Measurements from ENCODE around the gene SAP30. TPM values are rescaled to one million over a fixed set of nuclear protein-coding genes. Genes with fewer than 3 reads are reported as not detected.

The SAP30 gene
- total RNA-seq, 4 donors from 2014 or later, result 36.5 to 53.4 (median 41.9) TPM

DNA sequence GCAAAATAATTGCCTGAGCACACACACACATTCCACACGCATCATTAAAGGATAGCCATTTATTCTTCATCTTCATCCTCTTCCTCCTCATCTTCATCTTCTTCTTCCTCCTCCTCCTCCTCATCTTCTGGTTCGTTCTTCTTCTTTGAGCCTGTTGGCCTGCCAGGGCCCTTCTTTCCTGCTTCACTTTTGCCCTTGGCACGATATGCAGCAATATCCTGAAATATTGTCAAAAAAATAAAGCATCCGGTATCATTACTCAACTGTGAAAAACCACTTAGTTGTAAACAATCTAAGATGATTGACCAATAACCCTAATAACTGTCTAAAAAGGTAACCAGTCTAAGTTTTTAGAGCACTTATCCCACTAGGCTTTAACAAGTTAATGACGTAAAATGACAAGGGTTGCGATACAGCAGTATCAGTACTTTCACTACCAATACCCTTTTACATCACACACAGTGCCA, 38.7 kb upstream of the SAP30 start:
- Histone ChIP-seq H3K4me1 (peaks cover 0 to 43% (median 0%) of the 10 kb centered on the region in 3 donors), H3K36me3 (peaks cover 0 to 52% of the 10 kb centered on the region in 2 donors), H3K9me3 (no peaks in the 10 kb centered on the region), H3K27ac (peak overlapping the region; percentile 95 to 100 (median 98)), H3K27me3 (no peaks in the 10 kb centered on the region), H3K4me3 (peak overlapping the region; percentile 88 to 95)
- TF ChIP-seq, protein P1, sequence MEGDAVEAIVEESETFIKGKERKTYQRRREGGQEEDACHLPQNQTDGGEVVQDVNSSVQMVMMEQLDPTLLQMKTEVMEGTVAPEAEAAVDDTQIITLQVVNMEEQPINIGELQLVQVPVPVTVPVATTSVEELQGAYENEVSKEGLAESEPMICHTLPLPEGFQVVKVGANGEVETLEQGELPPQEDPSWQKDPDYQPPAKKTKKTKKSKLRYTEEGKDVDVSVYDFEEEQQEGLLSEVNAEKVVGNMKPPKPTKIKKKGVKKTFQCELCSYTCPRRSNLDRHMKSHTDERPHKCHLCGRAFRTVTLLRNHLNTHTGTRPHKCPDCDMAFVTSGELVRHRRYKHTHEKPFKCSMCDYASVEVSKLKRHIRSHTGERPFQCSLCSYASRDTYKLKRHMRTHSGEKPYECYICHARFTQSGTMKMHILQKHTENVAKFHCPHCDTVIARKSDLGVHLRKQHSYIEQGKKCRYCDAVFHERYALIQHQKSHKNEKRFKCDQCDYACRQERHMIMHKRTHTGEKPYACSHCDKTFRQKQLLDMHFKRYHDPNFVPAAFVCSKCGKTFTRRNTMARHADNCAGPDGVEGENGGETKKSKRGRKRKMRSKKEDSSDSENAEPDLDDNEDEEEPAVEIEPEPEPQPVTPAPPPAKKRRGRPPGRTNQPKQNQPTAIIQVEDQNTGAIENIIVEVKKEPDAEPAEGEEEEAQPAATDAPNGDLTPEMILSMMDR (IDR thresholded peaks at IDR 0.05), result no peak
- TF ChIP-seq EP300 (IDR thresholded peaks at IDR 0.05) (no peak), POLR2AphosphoS5 (IDR thresholded peaks at IDR 0.05) (no peak), POLR2A (IDR thresholded peaks at IDR 0.05) (no peak)
- no peak for ATAC-seq
- 11 to 30% methylated on average over 3 to 6 of the region's 6 CpGs for WGBS, 2 donors (ENCODE audit: low coverage in 1 of 2)

DNA sequence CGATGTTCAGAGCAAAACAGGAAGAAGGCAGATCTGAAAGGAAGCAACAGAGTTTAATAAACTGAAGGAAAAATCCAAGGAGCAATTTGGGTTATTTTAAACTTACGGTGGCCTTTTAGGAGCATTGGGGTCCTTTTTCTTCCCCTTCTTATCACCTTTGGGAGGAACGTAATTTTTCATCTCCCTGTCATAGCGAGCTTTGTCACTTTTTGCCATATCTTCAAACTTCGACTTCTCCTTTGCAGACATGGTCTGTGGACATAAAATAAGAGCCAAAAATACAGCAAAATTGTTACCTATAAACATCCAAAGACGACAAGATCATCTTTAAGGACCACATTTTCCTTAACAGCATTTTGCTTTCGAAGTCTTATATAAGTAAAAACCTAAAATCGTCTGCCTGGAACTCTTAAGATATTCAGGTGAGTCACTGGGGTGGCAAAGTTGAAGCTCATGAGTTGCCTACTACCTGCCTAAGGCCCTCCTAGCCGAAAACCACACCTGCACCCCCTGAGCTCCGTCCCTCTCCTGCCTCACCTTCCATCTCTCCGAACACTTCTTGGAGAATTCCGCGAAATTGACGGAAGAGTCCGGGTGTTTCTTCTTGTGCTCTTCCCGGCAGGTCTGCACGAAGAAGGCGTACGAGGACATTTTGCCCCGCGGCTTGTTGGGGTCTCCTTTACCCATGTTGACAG, 37.6 kb upstream of the SAP30 start:
- Histone ChIP-seq H3K27me3 (no peaks in the 10 kb centered on the region), H3K9me3 (no peaks in the 10 kb centered on the region), H3K27ac (peak overlapping the region; percentile 95 to 100 (median 98)), H3K36me3 (peaks cover 0 to 46% of the 10 kb centered on the region in 2 donors), H3K4me1 (peaks cover 0 to 43% (median 0%) of the 10 kb centered on the region in 3 donors), H3K4me3 (peak overlapping the region; percentile 88 to 95)
- no peak for TF ChIP-seq POLR2A (IDR thresholded peaks at IDR 0.05)
- TF ChIP-seq POLR2AphosphoS5 (IDR thresholded peaks at IDR 0.05), result no peak
- TF ChIP-seq, protein P1 (IDR thresholded peaks at IDR 0.05), result no peak
- TF ChIP-seq EP300 (IDR thresholded peaks at IDR 0.05), result no peak
- ATAC-seq, result no peak
- 3 to 7% methylated on average over 12 to 13 of the region's 21 CpGs for WGBS, 2 donors (ENCODE audit: low coverage in 1 of 2)

DNA sequence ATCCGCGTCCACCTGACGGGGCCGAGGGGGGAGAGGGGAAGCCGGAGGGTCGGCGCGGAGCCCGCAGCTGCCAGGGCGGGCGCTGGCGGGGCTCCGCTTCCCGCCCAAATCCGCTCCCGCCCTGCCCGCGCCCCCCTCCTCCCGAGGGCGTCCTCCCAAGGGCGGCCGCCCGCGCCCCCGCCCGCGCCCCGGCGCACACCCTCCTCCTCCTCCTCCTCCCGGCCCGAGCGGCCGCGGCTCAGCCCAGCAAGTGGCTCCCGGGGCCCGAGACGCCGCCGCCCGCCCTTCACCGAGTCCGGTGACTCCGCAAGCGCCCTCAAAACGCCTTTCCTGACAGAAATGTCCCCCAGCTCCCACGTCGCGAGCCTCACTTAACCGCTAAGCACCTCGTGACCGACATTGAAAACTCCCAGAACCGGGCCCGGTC, 37.1 kb upstream of the SAP30 start:
- Histone ChIP-seq H3K4me3 (peak overlapping the region; percentile 88 to 95), H3K27ac (peak overlapping the region; percentile 95 to 100 (median 98)), H3K36me3 (peaks cover 0 to 40% of the 10 kb centered on the region in 2 donors), H3K4me1 (peaks cover 0 to 43% (median 0%) of the 10 kb centered on the region in 3 donors), H3K9me3 (no peaks in the 10 kb centered on the region), H3K27me3 (no peaks in the 10 kb centered on the region)
- TF ChIP-seq, protein P1 (IDR thresholded peaks at IDR 0.05), result no peak
- TF ChIP-seq EP300 (IDR thresholded peaks at IDR 0.05) (no peak), POLR2A (IDR thresholded peaks at IDR 0.05) (no peak), POLR2AphosphoS5 (IDR thresholded peaks at IDR 0.05) (no peak)
- ATAC-seq, result peak; percentile 46
- no CpG with 5 or more reads among the region's 53 CpGs for WGBS, 2 donors (ENCODE audit: low coverage in 1 of 2)

DNA sequence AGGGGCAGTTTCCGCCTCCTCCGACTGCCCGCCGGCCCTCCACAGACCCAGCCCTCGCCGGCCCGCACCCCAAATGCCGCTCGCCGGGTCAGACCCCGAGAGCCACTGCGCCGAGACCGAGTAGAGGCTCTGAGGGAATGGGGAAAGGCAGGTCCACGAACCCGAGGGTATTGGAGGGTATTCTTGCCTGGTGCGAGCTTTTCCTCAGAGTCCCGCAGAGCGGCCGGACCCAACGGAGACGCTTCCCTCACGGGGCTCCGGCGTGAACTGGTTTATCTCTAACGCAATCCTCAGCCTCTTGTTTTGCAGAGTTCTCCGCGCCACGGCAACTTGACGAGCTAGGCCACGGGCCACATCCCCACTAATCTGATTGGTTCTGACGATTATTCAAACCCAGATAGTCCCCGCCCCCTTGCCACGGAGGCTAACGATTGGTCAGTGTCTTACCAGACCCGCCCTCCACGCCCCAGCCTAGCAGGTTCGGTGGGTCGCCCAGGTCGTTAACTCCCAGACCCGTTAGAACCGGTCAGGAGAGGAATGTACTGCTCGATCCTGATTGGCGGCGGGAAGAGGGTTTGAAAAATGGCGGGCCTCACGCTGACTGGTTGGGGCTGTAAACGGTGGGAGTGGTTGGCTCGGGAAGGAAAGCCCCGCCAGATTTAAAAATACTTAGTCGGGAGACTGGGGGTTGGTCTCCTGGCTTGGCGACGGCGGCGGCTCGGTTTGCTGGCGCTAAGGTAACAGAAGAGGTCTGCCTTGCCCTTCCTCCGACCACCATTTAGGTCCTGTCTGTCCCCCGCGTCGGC, 36.5 kb upstream of the SAP30 start, which contains the start of gene HMGB2:
HMGB2 (minus strand) TSS at position 274 of the 806 bp plus-strand sequence. CDS start 709 bp downstream, outside the sequence.
- H3K4me3 ChIP-seq, result peak within 1 kb of the TSS; percentile 88 to 95
- peak; percentile 98 for ATAC-seq
- peaks cover 0 to 43% (median 0%) of the 10 kb centered on the region in 3 donors for H3K4me1 ChIP-seq
- H3K9me3 ChIP-seq, result no peaks in the 10 kb centered on the region
- TF ChIP-seq POLR2A (IDR thresholded peaks at IDR 0.05) (peak; percentile 97 to 98), POLR2AphosphoS5 (IDR thresholded peaks at IDR 0.05) (peak; percentile 99), EP300 (IDR thresholded peaks at IDR 0.05) (no peak)
- TF ChIP-seq, protein P1 (IDR thresholded peaks at IDR 0.05), result no peak
- peaks cover 0 to 34% of the 10 kb centered on the region in 2 donors for H3K36me3 ChIP-seq
- H3K27me3 ChIP-seq, result no peaks in the 10 kb centered on the region
- H3K27ac ChIP-seq, result peak within 1 kb of the TSS; percentile 95 to 100 (median 98)
- WGBS, 2 donors (ENCODE audit: low coverage in 1 of 2), result 0% methylated on average over 12 to 20 of the region's 61 CpGs

All from gastroesophageal sphincter (tissue), 4 donors.